ENCODE measurements around the gene SRGAP2B. TPM values are rescaled to one million over a fixed set of nuclear protein-coding genes. Genes with fewer than 3 reads are reported as not detected.

The SRGAP2B gene
- total RNA-seq, 1 donor from 2014 or later: 33.9 TPM

Small RNA genes within 50 kb of the gene (small RNA-seq; reads per million reads assigned to genes)
- not detected for gene AC242498.1

Other genes starting within 250 kb of the SRGAP2B start
- 0.52 TPM for gene FAM72D, start 646 bp upstream of the SRGAP2B start, total RNA-seq
- gene PPIAL4D, start 146.8 kb upstream of the SRGAP2B start, total RNA-seq: not detected